Transverse colon (tissue), 4 donors: ENCODE measurements around the gene SNED1.

Source experiments
- EP300 ChIP-seq: sonication (generic); formaldehyde crosslinking; IDR thresholded peaks from one replicate; pipeline ENCODE4 v1.6.1; 2017; ENCODE audit warnings: antibody characterized with exemption, low read depth
- POLR2A ChIP-seq: fragments of 450-650 bp; IDR thresholded peaks from one replicate; pipeline ENCODE4 v1.6.1; 2016; ENCODE audit warnings: antibody characterized with exemption, mild to moderate bottlenecking, moderate library complexity
- POLR2AphosphoS5 ChIP-seq, 3 donors: sonication (generic); formaldehyde crosslinking; IDR thresholded peaks; one replicate each; pipeline ENCODE4 v1.6.1; 2016; ENCODE audit warnings: antibody characterized with exemption in 3 of 3
- TF ChIP-seq, protein P1 (sequence below), 5 experiments: fragments of 200-600 bp in 3 of 5; fragments of 450-650 bp in 2 of 5; sonication (generic) in 3 of 5; IDR thresholded peaks; 1 replicate in 2 of 5; 2 replicates in 3 of 5; pipeline ENCODE4 v1.5.1; 2016 to 2017; ENCODE audit warnings: antibody characterized with exemption in 5 of 5, inconsistent platforms in 3 of 5, mild to moderate bottlenecking in 2 of 5, moderate library complexity in 1 of 5

DNA sequence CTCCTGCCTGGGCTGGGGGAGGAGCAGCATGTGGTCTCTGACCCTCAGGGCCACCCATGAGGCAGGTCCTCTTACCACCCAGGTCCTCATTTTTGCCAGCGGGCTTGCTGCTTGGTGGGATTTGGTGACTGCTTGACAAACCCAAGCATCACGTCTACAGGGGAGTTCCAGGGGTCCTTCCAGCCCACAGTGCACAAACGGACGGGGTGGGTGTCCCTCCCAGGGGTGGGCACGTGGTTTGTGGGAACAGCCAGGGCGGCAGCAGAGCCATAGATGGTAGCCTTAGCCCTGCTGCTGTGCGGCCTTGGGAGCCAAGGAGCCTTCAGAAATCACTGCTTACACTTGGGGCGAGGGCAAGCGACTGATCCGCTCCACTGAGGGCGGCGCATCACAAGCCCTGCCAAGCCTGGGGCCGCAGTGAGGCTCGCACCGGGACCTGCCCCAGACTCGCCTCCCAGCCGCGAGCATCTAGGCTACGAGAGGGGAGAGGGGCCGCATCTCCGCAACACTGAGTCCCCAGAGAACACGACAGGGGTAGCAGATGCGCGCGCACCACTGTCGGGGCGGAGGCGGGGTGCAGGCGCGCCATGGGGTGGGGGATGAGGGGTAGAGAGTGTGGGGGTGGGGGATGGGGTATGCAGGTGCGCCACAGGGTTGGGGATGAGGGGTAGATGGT lies 36.9 kb downstream of the SNED1 start:
- TF ChIP-seq POLR2AphosphoS5 (IDR thresholded peaks at IDR 0.05): no peak
- TF ChIP-seq, protein P1, sequence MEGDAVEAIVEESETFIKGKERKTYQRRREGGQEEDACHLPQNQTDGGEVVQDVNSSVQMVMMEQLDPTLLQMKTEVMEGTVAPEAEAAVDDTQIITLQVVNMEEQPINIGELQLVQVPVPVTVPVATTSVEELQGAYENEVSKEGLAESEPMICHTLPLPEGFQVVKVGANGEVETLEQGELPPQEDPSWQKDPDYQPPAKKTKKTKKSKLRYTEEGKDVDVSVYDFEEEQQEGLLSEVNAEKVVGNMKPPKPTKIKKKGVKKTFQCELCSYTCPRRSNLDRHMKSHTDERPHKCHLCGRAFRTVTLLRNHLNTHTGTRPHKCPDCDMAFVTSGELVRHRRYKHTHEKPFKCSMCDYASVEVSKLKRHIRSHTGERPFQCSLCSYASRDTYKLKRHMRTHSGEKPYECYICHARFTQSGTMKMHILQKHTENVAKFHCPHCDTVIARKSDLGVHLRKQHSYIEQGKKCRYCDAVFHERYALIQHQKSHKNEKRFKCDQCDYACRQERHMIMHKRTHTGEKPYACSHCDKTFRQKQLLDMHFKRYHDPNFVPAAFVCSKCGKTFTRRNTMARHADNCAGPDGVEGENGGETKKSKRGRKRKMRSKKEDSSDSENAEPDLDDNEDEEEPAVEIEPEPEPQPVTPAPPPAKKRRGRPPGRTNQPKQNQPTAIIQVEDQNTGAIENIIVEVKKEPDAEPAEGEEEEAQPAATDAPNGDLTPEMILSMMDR (IDR thresholded peaks at IDR 0.05): no peak
- no peak for TF ChIP-seq EP300
- no peak for TF ChIP-seq POLR2A
